Activated CD8-positive, alpha-beta memory T cell treated with anti-CD3 and anti-CD28 coated beads, Interleukin-2, amount 50 U/mL, for 48 hours (primary cell): Measurements from ENCODE around the gene ARHGEF17.

Experiments used
- DNase-seq: peaks from one replicate; pipeline ENCODE4 v3.0.0-alpha.2; 2020

The ARHGEF17 gene

GRCh38 chr11:73416786-73417185 is 108.7 kb downstream of the ARHGEF17 start:
- DNase-seq: no peak
